IPS-15b (cell line): ENCODE measurements around the gene SLC24A3.

Experiments
- H3K27me3 ChIP-seq: one replicate; pipeline ENCODE4 v1.6.1; 2013; ENCODE audit warnings: low read length; ENCODE audit not compliant: control insufficient read depth, insufficient read depth
- H3K36me3 ChIP-seq: one replicate; pipeline ENCODE4 v1.6.1; 2013; ENCODE audit warnings: low read length; ENCODE audit not compliant: control insufficient read depth, insufficient read depth
- H3K4me1 ChIP-seq: one replicate; pipeline ENCODE4 v1.6.1; 2013; ENCODE audit warnings: mild to moderate bottlenecking, low read length; ENCODE audit not compliant: control insufficient read depth, insufficient read depth
- H3K4me3 ChIP-seq: one replicate; pipeline ENCODE4 v1.5.1; 2013; ENCODE audit warnings: low read depth, low read length
- H3K9ac ChIP-seq: one replicate; pipeline ENCODE4 v1.6.1; 2013; ENCODE audit warnings: low read depth, mild to moderate bottlenecking, low read length
- H3K9me3 ChIP-seq: one replicate; pipeline ENCODE4 v1.6.1; 2013; ENCODE audit warnings: mild to moderate bottlenecking, low read length; ENCODE audit not compliant: control insufficient read depth, insufficient read depth

SLC24A3 gene

DNA sequence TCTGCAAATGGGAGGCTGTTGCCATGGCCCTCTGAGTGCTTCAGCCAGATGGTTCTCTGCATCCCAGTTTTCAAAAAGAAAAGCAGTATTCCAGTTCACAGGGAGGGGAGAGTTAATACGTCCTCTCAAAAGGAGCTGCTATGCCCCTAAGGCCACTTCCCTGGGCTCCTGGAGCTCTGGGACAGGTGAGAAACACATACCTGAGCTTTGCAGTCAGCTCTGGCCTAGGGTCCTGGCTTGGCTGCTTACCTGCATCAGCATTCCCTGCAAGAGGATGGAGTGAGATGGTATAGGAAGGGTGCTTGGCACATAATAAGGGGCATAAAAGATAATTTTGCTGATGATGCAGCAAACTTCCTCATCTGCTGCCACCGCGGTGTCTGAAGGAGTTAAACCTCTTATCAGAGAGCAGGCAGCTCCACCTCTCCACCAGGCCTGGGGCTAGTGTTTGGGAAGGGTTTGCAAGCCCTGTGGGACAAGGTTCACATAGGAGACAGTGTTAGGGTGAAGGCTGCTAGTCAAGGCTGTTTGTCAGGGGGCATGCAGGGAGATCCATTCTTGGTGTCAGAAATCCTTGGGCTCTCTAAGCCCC, 62.7 kb downstream of the SLC24A3 start:
- Histone ChIP-seq H3K4me1 (no peaks in the 10 kb centered on the region), H3K9ac (no peak overlapping the region), H3K36me3 (no peaks in the 10 kb centered on the region), H3K9me3 (no peaks in the 10 kb centered on the region), H3K4me3 (no peak overlapping the region), H3K27me3 (no peaks in the 10 kb centered on the region)

DNA sequence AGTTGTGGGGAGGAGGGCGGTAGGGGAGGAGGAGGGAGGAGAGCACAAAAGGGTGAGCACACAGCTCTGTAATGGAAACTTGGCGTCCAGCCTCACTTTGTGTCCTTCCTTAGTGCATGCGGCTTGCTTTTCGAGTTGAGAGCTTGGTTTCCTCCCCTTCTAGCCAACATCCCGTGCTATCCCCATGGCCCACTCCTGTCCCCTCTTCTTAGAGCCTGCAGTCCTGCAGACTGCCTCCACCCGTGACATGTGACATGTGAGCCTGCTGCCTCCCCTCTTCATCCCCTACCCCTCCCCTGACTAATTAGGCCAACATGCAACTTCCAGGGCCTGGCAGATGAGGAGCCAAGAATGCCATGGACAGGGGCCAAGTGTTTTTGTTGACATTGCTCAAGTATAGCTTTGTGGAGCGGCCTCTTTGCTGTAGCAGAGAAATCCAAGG, 63.2 kb downstream of the SLC24A3 start:
- H3K36me3 ChIP-seq, result no peaks in the 10 kb centered on the region
- H3K27me3 ChIP-seq, result no peaks in the 10 kb centered on the region

DNA sequence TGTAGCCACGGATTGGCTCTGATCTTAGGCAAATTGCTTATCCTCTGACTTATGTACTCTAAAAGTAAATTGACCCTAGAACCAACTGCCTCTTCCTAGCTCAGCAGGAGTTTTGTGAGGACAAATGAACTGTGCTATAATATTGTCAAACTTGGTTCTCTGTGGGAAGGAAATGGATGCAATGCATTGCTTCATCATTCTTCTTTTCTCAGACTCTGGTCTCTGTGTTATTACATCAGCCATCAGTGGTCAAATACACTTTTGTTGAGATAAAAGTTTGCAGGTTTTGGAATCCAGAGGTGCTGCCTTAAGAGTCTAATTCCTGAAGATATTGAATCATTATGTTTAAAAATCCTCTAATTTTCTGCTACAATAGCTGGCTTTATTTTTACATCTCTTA, 64.9 kb downstream of the SLC24A3 start:
- Histone ChIP-seq H3K9me3 (no peaks in the 10 kb centered on the region), H3K9ac (no peak overlapping the region), H3K4me1 (no peaks in the 10 kb centered on the region), H3K36me3 (no peaks in the 10 kb centered on the region), H3K27me3 (no peaks in the 10 kb centered on the region), H3K4me3 (no peak overlapping the region)

More for the DNA sequence above, 63.2 kb downstream of the SLC24A3 start:
- Histone ChIP-seq H3K9ac (no peak overlapping the region), H3K4me1 (no peaks in the 10 kb centered on the region), H3K4me3 (no peak overlapping the region), H3K9me3 (no peaks in the 10 kb centered on the region)

DNA sequence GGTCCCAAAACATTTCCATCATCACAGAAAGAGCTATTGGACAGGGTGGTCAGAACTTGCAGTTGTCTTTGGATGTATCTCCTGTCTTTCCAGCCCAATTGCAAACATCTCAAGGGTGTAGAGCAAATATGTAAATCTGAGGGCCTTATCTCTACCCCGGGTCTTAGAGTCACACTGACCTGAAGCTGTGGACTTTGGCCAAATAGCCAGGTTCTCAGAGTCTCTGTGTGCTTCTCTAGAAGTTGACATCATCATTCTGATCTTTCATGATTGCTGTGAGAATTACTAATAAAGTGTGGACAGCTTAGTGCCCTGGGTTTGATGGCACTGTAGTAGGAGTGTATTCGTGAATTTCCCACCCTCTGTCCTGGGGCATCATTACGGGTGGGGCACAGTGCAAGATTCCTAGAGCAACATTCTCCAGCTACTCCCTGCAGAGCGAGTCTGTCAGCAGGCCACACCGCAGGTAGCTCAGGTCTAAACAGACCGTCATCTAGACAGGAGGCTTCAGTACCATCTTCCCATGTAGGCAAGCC, 71.1 kb downstream of the SLC24A3 start:
- no peaks in the 10 kb centered on the region for H3K27me3 ChIP-seq

DNA sequence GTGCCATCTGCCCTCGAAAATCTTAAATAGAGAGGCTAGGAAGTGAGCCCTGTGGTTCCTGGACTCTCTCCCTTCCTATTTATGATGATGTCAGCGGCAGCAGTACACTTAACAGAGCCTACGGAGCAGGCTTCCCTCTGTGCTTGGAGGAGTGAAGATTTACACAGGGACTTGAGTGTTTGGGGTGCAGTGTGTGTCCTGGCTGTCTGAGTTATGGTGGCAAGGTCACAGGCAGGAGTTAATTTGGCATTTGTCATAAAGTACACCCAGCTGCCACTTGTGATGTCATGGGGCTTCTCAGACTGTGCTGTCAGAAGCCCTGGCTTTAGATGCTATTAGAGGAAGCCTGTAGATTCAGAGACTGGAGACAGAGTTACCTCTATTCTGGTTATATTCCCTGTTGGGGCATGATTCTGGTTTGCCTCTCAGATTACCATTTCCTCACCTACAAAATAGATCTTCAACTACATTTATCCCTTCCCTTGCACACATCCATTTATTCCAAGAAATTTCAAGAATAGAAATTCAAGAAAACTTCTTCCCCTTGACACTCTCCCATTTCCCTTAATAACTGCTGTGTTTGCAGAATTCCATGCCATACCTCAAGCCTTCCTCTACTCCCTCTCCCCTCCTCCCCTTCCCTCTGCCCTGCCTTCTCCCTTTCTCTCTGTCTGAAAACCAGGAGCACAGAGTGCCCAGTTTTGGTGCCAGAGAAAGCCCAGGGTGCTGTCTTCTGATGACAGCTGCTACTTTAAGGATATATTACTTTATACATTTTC, 72.1 kb downstream of the SLC24A3 start:
- Histone ChIP-seq H3K36me3 (no peaks in the 10 kb centered on the region), H3K27me3 (no peaks in the 10 kb centered on the region), H3K9me3 (no peaks in the 10 kb centered on the region), H3K4me3 (no peak overlapping the region), H3K9ac (no peak overlapping the region), H3K4me1 (no peaks in the 10 kb centered on the region)

More for the DNA sequence above, 71.1 kb downstream of the SLC24A3 start:
- no peaks in the 10 kb centered on the region for H3K36me3 ChIP-seq
- no peak overlapping the region for H3K9ac ChIP-seq
- H3K4me3 ChIP-seq, result no peak overlapping the region
- no peaks in the 10 kb centered on the region for H3K9me3 ChIP-seq
- H3K4me1 ChIP-seq, result no peaks in the 10 kb centered on the region

DNA sequence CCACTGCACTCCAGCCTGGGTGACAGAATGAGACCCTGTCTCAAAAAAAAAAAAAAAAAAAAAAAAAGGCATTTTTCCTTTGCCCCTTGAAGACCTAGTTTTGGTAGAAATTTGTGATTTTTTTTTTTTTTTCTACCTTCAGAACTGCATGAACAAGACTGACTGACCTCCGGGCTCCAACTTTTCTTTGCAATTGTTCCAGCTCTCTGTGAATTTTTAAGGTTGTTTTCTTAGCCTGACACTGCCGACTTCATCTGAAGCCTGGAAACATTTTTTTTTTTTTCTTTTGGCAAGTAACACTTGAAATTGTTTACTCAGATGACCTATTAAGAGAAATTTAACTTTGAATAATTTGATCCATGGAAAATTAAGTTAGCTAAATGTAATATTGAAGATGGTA, 73.0 kb downstream of the SLC24A3 start:
- Histone ChIP-seq H3K27me3 (no peaks in the 10 kb centered on the region), H3K4me3 (no peak overlapping the region)

DNA sequence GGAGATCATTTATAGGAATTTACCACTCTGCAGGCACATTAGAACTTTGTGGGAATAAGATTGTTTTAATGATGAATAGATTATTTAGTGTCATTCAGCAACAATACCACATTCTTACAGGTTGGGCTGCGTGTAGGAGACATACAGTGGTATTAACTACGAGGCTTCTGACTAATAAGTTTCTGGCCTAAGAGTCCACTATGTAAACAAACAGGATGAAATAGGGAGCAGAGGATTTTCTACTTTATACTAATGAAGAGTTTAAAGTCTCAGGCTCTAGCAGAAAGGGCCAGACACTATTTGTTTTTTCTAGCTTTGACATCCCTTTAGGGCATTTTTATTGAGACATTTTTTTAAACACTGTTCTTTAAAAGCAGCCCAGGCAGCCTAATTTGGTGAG, 75.6 kb downstream of the SLC24A3 start:
- Histone ChIP-seq H3K4me1 (no peaks in the 10 kb centered on the region), H3K27me3 (no peaks in the 10 kb centered on the region), H3K36me3 (no peaks in the 10 kb centered on the region), H3K9ac (no peak overlapping the region), H3K4me3 (no peak overlapping the region), H3K9me3 (no peaks in the 10 kb centered on the region)

More for the DNA sequence above, 73.0 kb downstream of the SLC24A3 start:
- Histone ChIP-seq H3K9ac (no peak overlapping the region), H3K9me3 (no peaks in the 10 kb centered on the region), H3K4me1 (no peaks in the 10 kb centered on the region), H3K36me3 (no peaks in the 10 kb centered on the region)

DNA sequence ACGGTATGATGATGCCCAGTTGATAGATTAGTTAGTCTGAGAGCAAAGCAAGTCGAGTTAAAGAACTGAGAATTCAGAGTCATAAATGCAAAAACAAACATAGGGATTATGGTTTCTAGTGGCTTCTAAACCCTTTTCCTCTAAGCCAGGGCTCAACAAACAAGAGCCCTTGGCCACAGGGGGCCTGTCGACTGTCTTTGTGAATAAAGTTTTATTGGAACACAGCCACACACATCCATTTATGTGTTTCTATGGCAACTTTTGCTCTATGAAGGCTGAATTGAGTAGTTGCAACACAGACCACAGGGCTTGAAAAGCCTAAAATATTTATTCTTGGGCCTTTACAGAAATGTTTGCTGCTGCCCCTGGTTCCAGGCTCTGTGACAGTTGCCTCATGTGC, 76.2 kb downstream of the SLC24A3 start:
- no peak overlapping the region for H3K9ac ChIP-seq
- H3K36me3 ChIP-seq, result no peaks in the 10 kb centered on the region
- H3K9me3 ChIP-seq, result no peaks in the 10 kb centered on the region

DNA sequence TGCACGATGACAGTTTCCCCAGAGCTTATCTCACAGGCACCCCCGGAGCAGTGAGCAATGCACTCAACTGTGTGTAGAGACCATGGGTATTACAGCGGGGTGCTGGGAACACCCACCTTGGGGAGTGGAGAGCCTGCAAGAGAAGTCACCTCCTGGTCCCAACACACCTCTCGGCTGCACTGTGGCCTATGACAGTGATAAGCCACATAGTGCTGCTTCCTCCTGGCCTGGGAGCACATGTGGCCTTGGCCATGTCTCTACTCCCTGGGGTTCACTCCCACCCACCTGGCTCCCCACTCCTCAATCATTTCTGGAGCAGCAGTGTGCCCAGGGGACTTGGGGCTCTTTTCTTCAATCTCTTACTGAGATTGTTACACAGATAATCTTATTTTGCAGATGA, 77.0 kb downstream of the SLC24A3 start:
- Histone ChIP-seq H3K9ac (no peak overlapping the region), H3K9me3 (no peaks in the 10 kb centered on the region), H3K4me1 (no peaks in the 10 kb centered on the region), H3K36me3 (no peaks in the 10 kb centered on the region), H3K27me3 (no peaks in the 10 kb centered on the region), H3K4me3 (no peak overlapping the region)

More for the DNA sequence above, 76.2 kb downstream of the SLC24A3 start:
- H3K4me1 ChIP-seq, result no peaks in the 10 kb centered on the region
- H3K4me3 ChIP-seq, result no peak overlapping the region
- no peaks in the 10 kb centered on the region for H3K27me3 ChIP-seq

DNA sequence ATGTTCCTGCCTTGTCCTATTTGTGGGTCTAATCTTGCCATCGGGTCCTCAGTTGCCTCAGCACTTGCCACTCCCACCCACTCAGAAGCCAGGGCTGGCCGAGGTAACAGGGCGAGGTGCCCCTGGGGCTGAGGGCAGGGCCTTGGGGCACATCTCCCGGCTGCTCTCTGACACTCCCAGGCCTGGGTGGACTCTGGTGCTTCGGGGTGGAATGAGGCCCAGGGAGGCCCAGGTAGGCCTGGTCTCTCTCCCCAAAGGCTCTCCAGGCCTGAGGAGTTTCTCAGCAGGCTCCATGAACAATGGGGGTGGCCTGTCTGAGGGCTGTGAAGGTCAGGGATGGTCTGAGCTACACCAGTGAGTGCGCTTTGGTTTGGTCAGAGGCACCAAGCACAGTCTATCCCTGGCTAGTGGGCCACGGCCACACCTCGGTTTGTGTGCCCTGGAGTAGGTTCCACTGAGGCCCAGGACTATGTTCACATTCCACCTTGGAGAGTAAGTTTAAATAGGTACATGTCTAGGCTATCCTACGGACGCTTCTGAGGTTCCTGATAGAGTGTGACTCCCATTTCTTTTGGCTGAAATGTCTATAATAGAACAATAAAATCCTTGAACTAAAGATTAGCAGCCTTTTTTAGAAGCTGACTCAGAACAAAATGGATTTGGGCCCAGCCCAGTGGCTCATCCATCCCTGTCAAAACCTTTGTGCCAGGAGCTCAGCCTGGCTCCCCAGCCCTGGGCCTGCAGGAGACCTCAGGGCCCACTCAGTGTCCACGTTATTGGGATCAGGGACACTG, 78.8 kb downstream of the SLC24A3 start:
- Histone ChIP-seq H3K4me3 (no peak overlapping the region), H3K36me3 (no peaks in the 10 kb centered on the region), H3K27me3 (no peaks in the 10 kb centered on the region), H3K9me3 (no peaks in the 10 kb centered on the region), H3K9ac (no peak overlapping the region), H3K4me1 (no peaks in the 10 kb centered on the region)

DNA sequence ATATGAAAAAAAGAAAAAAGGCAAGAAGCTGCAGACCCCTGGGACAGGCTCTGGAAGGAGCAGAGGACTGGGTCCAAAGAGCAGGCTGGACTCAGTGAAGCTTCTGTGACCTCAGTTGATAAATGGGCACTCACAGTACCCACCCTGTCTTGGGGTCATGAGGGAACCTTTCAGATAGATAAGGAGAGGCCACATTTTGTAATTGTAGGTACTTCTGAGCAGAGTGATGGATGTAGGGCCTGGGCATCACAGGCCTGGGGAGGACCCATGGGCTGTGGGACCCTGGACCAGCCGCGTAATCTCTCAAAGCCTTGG, 79.3 kb downstream of the SLC24A3 start:
- Histone ChIP-seq H3K4me3 (no peak overlapping the region), H3K9ac (no peak overlapping the region), H3K9me3 (no peaks in the 10 kb centered on the region), H3K4me1 (no peaks in the 10 kb centered on the region), H3K36me3 (no peaks in the 10 kb centered on the region), H3K27me3 (no peaks in the 10 kb centered on the region)
